Measurements from ENCODE around the gene PCYT1A. TPM values are rescaled to one million over a fixed set of nuclear protein-coding genes. Genes with fewer than 3 reads are reported as not detected.
"Not testable (repeated sequence)": the region's sequence is repeated elsewhere in the genome, so short reads cannot be mapped to it uniquely, and the experiment has no call there.

PCYT1A gene
- total RNA-seq, 2 donors from 2014 or later = 64.7 to 102 TPM

DNA sequence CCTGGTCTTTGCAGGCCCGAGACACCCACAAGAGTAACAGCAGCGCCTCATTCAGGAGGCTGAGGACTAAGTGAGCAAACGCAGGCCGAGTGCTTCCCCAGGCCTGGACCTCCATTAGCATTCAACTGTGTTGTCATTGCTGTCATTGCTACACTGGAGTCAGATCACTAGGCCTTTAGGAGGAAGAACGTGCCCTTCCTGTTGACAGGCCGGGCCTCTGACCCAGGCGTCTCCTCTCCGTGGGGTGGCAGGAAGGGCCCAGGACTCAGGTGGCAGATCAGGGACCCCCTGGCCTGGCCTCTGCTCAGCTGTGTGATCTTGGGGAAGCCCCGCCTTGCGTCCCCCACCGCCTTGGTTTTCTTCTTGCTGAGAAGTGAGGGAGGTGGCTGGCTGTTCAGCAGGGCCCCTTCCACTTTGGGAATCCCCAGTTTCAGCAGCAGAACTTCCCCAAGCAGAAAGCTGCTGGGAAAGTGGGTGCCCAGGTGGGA is 95.4 kb downstream of the PCYT1A start:
- no peak for TF ChIP-seq CTCF (IDR thresholded peaks at IDR 0.05)
- no peak for ATAC-seq (ENCODE audit: insufficient number of reproducible peaks, low FRiP score, low read depth)

GRCh38 chr3:196189566-196190347 is 97.8 kb downstream of the PCYT1A start:
- no peak for TF ChIP-seq CTCF (IDR thresholded peaks at IDR 0.05)
- Histone ChIP-seq H3K27me3 (replicated peaks; ENCODE audit: insufficient read depth) (no peaks in the 10 kb centered on the region), H3K4me3 (no peak overlapping the region), H3K36me3 (no peaks in the 10 kb centered on the region), H3K27ac (no peak overlapping the region), H3K9me3 (no peaks in the 10 kb centered on the region), H3K4me1 (ENCODE audit: control insufficient read depth in 1 of 2, low read depth in 2 of 2) (no peaks in the 10 kb centered on the region)
- ATAC-seq (ENCODE audit: insufficient number of reproducible peaks, low FRiP score, low read depth) = no peak
- no peak for DNase-seq (ENCODE audit: low spot score)

More for the DNA sequence above, 95.4 kb downstream of the PCYT1A start:
- H3K27me3 ChIP-seq (replicated peaks; ENCODE audit: insufficient read depth) = no peaks in the 10 kb centered on the region
- H3K27ac ChIP-seq = peak overlapping the region in 1 of 2 donors; percentile 12
- no peak for DNase-seq (ENCODE audit: low spot score)
- no peaks in the 10 kb centered on the region for H3K9me3 ChIP-seq
- H3K36me3 ChIP-seq = no peaks in the 10 kb centered on the region
- no peaks in the 10 kb centered on the region for H3K4me1 ChIP-seq (ENCODE audit: control insufficient read depth in 1 of 2, low read depth in 2 of 2)
- no peak overlapping the region for H3K4me3 ChIP-seq

- no peaks in the 10 kb centered on the region for H3K36me3 ChIP-seq
- no peaks in the 10 kb centered on the region for H3K27me3 ChIP-seq (replicated peaks; ENCODE audit: insufficient read depth)
- no peaks in the 10 kb centered on the region for H3K4me1 ChIP-seq (ENCODE audit: control insufficient read depth in 1 of 2, low read depth in 2 of 2)
- no peak overlapping the region for H3K4me3 ChIP-seq
- no peak overlapping the region for H3K27ac ChIP-seq
- DNase-seq (ENCODE audit: low spot score) (no peak), ATAC-seq (ENCODE audit: insufficient number of reproducible peaks, low FRiP score, low read depth) (no peak)
- TF ChIP-seq CTCF (IDR thresholded peaks at IDR 0.05) = no peak
- H3K9me3 ChIP-seq = no peaks in the 10 kb centered on the region
Measured at GRCh38 chr3:196186651-196187573, 100.6 kb downstream of the PCYT1A start.

DNA sequence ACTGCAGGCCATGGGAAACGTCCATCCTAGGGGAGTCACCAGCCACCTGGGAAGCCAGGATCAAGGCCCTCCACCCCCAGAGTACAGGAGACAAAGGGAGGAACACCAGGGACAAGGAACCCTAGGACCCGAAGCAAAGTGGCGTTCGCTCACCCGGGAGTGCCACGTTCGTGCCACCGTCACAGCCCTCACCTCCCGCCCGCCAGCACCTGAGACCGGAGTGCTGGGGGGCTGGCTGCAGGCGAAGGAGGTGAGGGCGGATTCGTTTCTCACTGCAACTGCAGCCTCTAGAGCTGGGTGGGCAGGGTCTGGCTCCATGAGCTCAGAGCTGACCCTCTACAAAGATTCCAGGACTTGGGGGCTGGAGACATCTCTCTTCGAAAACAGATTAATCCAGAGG is 102.6 kb downstream of the PCYT1A start:
- no peaks in the 10 kb centered on the region for H3K4me1 ChIP-seq (ENCODE audit: control insufficient read depth in 1 of 2, low read depth in 2 of 2)
- no peak for ATAC-seq (ENCODE audit: insufficient number of reproducible peaks, low FRiP score, low read depth)
- no peaks in the 10 kb centered on the region for H3K9me3 ChIP-seq
- H3K27me3 ChIP-seq (replicated peaks; ENCODE audit: insufficient read depth) = no peaks in the 10 kb centered on the region
- DNase-seq (ENCODE audit: low spot score) = no peak
- H3K4me3 ChIP-seq = no peak overlapping the region
- TF ChIP-seq CTCF (IDR thresholded peaks at IDR 0.05) = no peak
- no peak overlapping the region for H3K27ac ChIP-seq
- no peaks in the 10 kb centered on the region for H3K36me3 ChIP-seq

DNA sequence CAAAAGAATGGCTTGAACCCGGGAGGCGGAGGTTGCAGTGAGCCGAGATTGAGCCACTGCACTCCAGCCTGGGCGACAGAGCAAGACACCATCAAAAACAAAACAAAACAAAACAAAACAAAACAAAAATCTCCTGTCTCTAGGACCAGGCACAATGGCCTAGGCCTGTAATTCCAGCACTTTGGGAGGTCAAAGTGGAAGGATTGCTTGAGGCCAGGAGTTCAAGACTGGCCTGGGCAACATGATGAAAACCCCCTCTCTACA is 103.4 kb downstream of the PCYT1A start:
- not testable (repeated sequence) for H3K36me3 ChIP-seq; H3K4me3 ChIP-seq; ATAC-seq (ENCODE audit: insufficient number of reproducible peaks, low FRiP score, low read depth); DNase-seq (ENCODE audit: low spot score); H3K27me3 ChIP-seq (replicated peaks; ENCODE audit: insufficient read depth); H3K27ac ChIP-seq; H3K9me3 ChIP-seq; H3K4me1 ChIP-seq (ENCODE audit: control insufficient read depth in 1 of 2, low read depth in 2 of 2)
